CD4-positive, alpha-beta T cell treated with Interleukin-15 for 1 hour (primary cell): Measurements from ENCODE around the gene WDR18.
"Not testable (repeated sequence)": the region's sequence is repeated elsewhere in the genome, so short reads cannot be mapped to it uniquely, and the experiment has no call there.

ENCODE experiments used
- DNase-seq: peaks from one replicate; pipeline ENCODE4 v3.0.0-alpha.2; 2020

The WDR18 gene

DNA sequence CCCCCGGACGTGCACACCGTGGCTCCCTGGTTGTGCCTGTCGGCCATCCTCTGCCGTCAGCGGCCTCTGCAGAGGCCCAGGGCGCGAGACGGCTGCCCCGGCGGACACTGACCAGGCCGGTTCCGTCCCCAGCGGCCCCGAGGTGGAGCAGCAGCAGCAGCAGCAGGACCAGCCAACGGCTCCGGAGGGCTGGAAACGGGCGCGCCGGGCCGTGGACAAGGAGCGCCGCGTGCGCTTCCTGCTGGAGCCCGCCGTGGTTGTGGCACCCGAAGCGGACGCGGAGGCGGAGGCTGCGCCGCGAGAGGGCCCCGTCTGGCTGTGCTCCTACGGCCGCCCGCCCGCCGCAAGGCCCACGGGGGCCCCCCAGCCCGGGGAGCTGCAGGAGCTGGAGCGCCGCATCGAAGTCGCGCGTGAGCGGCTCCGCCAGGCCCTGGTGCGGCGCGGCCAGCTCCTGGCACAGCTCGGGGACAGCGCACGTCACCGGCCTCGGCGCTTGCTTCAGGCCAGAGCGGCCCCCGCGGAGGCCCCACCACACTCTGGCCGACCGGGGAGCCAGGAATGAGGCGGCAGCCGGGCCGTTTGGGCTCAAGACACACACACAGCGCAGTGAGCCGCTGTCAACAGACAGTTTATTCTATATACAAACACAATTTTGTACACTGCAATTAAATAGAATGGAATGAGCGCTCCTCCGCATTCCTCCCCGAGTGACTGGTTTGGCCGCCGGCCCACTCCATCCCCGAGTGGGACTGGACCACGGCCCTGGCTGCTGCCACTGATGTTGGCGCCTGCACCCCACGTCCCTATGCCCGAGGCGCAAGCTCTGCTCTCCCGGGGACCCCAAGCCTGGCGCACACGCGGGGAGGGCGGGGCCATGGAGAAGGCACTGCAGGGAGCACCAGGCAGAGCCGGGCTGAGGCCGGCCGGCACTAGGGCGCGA, 25.2 kb downstream of the WDR18 start:
- no peak for DNase-seq

DNA sequence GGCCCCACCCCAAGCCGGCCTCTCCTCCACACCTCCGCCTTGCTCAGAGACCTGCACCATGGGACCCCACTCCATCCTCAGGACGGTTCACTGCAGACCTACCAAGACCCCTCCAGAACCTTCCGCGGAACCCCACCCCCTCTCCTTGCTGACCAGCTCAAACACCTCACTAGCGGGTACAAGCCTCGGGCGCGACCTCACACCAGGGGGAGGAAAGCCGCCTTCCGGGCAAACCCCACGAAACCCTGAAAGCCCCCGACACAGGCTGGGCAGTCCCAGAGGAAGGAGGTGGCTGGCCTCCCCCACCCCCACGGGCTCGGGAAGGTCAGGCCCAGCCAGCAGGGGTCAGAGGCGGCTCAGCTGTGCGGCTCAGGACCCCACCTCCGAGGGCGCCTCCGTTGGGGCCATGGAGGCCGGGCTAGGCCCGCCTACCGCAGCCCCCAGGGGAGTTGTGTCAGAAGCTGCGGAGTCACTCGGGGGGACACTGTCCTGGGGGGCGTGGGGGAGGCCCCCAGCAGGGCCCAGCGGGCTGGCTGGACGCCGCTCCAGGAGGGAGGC, 25.9 kb downstream of the WDR18 start:
- DNase-seq = no peak

DNA sequence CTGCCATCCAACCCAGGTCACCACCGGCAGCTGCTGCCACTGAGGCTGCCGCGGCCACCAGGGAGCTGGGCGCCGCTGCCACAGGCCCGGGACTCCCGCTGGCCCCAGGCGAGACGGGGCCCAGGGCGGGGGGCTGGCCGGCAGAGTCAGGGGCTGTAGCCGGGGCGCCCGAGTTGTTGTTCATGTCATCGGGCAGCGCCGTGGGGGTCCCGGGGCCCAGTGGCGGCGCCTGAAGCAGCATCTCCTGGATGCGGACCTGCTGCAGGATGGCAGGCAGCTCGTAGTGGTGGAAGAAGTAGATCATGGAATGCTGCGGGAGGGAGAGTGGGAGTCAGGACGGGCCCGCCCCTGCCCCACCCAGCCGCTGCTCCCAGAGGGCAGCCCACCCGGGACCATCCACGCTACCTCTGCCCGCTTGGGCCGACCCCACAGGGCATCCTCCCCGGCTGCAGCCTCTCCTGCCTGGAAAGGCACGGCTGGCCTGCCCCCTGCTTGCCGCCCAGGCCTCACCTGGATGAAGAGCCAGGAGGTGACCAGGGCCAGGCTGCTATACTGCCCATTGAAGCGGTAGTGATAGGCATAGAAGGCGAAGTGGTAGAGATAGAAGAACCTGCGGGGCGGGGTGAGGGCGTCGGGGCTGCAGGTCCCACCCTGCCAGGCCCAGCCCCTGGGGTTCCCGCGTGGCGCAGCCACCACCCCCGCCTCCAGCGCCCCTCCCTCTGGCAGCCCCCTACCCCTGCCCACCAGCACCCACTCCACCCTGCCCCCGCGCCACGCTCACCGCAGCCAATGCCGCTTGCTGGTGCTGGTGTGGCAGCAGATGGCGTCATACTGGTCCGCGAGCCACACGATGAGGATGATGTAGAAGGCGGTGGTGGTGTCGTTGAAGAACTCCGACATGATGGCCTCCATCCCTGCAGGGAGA, 26.7 kb downstream of the WDR18 start:
- DNase-seq = no peak

DNA sequence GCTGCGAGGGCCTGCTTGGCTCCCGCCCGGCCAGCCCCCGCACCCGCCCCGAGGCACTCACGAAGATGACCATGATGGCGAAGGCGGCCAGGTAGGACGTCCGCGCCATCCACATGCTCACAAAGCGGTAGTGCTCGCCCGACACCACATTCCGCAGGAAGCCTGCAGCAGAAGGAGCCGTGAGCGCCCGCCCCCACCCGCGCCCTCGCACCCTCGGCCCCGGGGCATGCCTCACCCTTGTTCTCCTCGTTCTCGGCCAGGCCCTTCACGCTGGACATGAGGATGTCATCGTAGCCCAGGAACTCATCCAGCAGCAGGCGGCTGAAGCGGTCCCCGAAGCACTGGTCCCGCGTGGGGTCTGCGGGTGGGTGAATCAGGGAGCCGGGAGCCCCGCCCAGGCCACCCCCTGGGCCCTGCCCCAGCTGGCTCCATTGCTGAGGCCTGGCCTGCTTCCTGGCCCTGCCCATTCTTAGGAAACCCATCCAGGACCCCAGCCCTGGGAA, 27.7 kb downstream of the WDR18 start:
- no peak for DNase-seq

DNA sequence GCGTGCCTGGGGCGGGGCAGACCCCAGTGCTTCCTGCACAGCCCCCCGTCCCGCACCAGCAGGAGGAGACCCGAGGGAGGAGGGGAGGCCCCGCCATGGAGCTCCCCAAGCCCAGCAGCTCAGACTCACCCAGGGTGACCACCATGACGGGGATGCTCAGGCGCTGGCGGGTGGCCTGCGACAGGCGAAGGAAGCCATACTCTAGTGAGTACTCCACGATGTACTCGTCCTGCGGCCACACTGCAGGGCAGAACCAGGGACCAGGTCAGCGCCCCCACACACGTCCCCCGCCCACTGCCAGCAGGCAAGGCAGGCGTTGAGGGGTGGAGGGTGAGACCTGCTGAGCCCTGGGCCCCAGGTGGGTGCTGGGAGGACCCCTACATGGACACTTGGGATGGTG, 28.2 kb downstream of the WDR18 start:
- no peak for DNase-seq

DNA sequence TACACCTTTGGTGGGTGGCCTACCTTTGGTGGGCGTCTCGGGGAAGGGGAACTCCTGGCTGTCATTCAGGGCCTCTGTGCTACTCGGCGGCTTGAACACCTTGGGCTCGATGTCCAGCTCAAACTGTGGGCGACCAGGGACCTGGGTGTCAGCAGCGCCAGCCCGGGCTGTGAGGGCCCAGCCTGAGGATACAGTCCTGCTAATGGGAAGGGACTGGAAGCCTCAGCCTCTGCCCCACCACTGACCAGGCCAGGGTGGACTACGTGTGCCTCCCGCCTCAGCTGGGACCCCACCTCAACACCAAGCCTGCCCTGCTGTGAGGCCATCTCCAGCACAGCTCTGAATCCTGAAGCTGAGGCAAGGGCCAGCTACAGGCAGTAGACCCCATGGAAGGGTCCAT, 29.1 kb downstream of the WDR18 start:
- no peak for DNase-seq

DNA sequence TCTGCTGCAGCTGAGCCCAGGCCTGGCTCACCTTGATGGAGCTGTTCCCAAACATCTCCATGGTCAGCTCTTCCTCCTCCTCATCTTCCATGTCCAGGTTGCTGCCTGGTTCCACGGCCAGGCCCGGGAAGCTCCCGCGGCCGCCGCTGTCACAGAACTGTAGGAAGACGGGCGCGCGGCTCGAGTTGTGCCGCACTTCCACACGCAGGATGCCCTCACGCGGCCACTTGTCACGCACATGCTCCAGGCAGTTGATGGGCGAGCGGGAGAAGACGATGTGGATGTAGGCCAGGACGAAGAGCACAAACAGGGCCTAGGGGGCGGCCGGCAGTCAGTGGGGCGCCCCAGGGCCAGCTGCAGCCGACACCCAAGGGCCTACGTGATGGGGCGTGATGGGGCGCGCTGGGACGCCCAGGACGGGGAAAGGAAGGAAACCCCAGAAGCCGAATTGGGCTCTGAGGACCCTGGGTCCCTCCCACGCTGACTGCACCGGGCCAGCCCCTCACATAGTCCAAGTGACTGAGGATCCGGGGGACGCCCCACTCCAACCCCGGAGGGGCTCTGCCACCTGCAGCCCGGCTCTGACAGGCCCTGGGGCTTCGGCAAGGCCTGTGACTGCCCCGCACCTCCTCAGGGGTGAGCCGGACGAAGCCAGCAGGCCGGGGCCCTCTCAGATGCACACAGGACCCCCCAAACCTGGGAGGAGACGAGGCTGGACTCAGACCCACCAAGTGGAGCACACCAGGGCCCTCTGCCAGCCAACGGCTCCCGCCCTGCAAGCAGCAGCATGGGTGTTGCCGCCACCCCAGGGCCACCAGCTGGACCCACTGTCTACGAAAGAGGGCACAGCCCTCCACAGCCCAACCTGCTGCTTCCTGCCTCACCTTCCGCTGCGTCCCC, 30.3 kb downstream of the WDR18 start:
- no peak for DNase-seq

DNA sequence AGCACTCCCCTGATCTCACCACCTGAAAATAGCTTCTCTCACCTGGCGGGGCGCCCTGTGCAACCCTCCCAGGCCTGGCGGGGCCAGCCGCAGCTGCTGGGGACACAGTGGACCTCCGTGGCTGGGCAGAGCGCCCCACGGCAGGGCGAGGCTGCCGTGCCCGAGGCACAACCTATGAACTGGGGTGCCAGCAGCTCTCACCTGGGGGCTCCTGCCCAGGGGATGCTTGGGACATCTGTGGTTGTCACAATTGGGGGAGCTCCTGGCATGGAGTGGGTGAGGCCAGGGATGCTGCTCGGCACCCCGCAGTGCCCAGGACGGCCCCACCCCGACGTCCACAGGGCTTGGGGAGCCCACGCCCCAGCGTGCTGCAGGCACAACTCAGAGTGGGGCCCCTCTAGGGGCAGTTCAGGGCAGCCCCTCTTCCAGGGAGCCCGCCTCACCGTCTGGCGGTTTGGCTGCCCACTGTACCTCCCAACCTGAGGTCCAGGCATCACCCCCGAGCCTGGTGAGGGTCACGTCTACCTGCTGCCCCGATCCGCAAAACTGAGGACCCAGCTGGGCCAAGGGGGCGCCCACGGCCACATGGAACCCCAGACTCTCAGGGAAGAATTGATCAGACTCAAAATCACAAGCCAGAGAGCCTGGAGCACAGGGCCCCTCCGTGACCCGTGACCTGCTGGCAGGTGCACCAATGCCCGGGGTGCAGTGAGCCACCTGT, 31.1 kb downstream of the WDR18 start:
- DNase-seq = no peak

DNA sequence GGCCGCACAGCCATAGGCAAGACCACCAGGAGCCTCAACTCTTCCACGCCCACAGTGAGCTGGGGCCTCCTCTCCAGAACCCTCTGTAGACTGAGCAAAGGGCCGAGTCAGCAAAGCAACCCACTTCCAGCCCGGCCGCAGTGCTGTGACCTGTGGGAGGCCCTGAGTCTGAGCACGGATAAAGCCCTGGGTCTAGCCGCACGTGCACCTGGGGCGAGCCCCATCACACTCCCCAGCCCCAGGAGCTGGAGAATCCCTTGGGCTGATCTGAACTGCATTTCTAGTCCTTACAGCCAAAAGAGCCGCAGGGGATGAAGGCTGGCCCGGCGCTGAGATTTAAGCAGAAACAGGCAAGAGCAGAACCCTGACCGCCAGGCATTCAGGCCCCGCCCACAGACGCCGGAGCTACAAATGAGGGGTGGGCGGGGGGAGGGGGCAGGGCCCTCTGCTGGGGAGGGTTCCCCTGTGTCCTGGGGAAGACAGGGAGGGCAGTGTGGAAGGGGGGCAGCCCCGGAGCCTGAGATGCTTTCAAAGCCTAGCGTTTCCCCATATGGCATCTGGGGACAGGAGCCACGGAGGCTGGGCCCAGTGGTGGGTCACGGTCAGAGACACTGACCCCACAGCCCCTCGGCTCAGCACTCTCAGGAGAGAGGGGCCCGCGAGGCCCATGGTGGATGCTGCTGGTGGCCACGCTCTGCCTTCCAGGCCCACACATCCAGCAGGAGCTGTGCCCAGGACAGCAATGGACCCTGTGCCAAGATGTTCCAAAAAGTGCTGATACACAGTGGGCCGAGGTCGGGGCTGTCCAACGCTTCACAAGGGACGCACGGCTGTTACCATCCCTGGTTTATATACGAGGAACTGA, 31.9 kb downstream of the WDR18 start:
- DNase-seq = no peak

DNA sequence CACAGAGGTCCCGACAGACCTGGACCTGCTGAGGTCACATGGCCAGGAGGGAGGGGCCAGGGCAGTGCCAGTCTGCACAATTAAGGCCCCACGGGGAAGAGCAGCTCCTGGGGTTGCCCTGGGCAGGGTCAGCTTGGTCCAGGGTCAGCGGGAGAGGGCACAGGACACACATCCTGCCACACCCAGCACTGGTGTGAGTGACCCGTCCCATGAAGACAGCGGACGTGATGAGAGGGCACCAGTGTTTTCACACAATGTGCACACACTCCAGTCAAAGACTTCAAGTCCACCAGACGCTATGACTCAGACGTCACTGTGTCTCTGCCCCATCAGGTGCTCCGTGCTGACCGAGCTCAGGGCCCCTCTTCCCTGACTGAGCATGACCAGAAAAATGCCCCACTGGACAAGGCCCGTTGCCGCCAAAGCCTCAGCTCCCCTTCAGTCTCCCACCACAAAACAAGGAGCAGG, 32.5 kb downstream of the WDR18 start:
- no peak for DNase-seq

DNA sequence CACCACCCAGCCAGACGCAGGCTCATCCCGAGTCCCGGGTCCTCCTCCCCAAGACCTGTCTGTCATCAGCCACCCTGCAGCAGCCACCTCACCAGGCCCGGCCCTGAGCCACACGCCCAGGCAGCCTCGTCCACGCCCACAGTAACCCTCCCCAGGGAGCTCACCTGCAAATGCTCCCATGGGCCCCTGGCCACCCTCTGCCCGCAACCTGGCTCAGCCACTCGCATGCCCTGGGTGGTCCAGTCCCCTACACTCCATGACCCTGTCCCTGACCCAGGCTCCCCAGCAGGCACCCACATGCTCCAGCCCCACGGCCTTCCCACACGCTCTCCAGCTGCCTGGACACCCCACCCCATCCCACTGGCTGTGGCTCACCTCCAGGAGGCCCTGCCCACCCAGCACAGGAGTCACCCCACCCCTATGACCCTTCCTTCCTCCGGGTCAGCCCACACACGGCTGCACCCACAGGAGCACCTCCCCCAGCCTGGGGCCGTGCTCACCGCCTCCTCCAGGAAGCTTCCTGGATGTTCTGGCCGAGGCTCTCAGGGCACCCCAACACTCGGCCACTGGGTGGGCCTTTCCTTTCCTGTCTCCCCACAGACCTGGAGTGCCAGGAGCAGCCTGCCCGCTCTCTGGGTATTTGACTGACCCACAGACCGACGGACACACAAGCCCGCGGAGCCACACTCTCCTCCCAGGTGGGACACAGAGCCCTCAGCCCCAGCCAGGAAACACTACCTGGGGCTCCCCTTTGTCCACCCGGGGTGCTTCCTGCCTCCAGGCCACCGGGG, 33.2 kb downstream of the WDR18 start:
- no peak for DNase-seq

DNA sequence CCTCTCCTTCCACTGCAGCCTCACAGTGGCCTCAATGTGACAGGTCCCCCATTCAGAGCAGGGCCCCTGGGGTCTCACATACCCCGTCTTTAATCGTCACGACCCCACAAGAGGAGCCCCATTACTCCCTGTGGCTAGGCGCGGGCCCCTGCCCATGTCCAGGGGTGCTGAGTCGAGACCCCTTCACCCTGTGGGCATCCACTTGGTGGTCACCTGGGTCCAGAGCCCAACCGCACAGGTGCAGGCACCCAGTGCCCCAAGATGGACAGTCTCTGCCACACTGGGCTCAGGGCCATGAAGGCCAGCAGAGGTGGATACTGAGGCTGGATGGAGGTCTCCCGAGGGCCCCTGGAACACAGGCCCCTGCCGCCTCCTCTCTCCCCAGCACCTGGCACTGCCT, 33.8 kb downstream of the WDR18 start:
- no peak for DNase-seq

DNA sequence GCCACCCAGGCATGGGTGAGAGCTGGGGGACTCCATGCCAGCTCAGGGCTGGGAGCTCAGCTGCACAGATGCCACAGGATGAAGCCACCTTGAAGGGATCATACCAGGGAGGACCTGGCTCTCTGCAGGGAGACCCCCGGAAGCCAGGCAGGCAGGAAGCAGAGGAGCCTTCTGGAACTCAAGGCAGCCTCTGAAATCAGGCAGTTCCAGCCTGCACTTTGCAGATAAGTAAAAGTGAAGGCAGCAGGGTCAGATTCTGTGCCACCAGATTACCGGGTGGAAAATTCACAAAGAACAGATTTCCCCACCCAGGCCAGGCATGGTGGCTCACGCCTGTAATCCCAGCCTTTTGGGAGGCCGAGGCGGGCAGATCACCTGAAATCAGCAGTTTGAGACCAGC, 34.2 kb downstream of the WDR18 start:
- no peak for DNase-seq

DNA sequence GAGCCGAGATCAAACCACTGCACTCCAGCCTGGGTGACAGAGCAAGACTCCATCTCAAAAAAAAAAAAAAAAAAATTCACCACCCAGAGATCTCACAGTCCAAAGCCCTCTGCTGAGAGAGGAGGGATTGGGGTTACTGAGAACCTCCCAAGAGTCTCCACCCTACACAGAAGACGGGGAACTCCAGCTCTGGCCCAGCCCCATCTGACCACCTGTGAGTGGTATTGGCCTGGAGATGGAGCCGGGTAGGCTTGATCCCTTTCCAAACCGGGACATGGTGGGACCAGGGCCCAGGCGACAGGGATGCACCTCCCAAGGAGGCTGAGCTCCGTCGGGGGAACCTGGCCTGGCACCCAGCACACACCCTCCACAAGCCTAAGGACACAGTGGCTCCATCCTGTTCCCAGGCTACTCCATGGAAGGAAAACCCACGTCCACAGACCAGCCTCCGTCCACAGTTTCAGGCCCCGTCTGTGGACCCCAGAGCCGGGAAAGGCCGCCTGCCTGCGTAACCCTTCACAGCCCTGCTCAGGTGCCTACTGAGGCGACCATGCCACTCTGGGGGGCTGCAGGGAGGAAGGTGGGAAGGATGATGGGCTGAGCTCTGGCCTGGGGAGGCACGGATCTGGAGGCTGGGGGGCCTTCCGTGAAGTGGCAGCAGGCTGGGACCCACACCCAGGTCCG, 34.9 kb downstream of the WDR18 start:
- no peak for DNase-seq

DNA sequence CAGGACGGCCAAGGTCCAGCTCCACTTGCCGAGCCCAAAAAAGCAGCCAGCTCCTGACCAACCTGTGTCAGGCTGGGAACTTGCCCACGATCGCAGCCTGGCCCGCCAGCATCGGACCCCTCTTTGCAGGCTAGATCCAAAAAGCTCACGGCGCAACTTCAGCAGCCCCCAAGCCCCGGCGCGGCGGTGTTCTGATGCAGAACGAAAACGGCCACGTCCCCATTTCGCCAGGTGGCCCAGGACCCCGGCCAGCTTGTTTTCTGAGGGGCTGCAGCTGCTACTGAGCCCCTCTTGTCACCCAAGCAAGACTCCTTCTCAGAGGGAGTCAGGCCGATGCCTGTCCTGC, 35.4 kb downstream of the WDR18 start:
- DNase-seq = no peak

DNA sequence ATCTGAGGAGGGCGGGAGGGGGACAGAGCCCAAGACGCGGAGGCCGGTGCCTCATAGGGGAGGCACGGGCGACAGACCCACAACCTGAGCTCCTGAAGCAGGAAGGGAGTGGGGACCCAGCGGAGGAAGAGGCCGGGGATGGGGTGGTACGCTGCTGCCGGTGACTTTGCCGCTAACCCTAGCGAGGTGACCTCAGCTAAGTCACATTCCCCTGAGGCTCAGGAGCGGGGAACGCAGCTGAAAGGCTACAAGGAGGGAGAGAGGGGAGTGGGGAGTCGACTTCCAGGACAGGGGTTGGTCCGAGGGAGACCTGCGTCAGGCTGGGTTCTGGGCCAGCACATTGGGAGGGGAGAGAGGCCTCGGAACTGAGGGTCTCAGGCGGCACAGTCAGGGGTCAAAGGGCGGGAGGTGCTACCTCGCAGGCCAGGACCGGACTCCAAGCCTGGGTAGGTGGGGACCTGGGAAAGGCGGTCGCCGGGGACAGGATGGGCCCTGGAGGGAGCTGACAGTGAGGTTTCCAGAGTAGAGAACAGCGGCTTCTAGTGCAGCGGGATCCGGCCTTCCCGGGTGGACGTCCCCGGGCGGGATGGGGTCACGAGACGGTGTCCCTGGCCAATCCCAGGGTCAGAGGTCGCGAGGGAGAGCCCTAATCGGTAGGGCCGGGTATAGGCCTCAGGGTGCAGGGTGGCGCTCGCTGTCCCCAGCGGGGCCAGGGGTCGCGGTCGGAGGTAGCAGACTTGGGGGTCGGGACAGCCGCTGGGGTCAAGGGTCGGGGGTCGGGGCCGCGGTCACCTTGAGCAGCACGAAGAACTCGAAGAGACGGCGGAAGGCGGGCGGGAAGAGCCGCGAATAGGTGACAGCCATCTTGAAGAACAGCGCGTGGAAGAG, 36.1 kb downstream of the WDR18 start:
- no peak for DNase-seq

DNA sequence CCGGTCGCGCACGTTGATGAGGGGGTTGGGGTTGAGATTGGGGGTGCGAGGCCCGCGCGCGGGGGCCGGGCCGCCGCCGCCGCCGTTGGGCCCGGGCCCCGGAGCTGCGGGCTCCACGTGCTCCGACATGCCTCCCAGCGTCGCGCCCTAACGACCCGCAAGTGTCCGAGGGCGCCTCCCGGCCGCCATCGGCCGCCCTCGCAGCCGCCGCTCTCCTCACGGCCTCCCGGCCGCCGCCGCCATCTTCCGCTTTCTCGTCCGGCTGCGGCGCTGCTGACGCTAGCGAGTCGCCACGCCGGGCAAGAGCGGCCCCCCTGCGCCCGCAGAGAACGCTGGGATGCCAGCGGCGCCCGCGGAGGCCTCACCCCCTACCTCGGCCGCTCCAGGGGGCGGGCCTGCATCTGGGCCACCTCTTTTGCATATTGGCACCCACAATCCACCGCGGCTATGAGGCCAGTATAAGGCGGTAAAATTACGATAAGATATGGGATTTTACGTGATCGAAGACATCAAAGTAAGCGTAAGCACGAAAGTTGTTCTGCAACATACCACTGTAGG, 36.8 kb downstream of the WDR18 start, which contains the start of gene TMEM259:
Gene TMEM259, minus strand, starts transcription at position 256 of the 558 bp plus-strand sequence. Its CDS starts 127 bp downstream, at position 129.
- peak; percentile 98 for DNase-seq

DNA sequence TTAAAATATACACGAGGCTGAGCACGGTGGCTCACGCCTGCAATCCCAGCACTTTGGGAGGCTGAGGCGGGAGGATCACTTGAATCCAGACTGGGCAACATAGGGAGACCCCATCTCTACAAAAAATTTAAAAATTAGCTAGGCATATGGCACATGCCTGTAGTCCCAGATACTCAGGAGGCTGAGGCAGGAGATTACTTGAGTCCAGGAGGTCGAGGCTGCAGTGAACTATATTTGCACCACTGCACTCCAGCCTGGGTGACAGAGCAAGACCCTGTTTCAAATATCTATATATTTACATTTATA, 39.7 kb downstream of the WDR18 start:
- DNase-seq = not testable (repeated sequence)
